IPS DF 6.9 (cell line): ENCODE results near the gene MTMR12.
"Not testable (repeated sequence)": the region's sequence is repeated elsewhere in the genome, so short reads cannot be mapped to it uniquely, and the experiment has no call there.

Source experiments
- DNase-seq: peaks from one replicate; pipeline ENCODE4 v3.0.0-alpha.2; 2013; ENCODE audit warnings: low read depth, low spot score
- H3K27ac ChIP-seq: one replicate; pipeline ENCODE4 v1.5.1; 2013; ENCODE audit warnings: low read length, control low read depth
- H3K27me3 ChIP-seq: 2 replicates; pipeline ENCODE4 v1.6.1; 2013; ENCODE audit warnings: mild to moderate bottlenecking, low read length; ENCODE audit not compliant: control insufficient read depth, insufficient read depth
- H3K36me3 ChIP-seq: 2 replicates; pipeline ENCODE4 v1.6.1; 2013; ENCODE audit warnings: low read length; ENCODE audit not compliant: control insufficient read depth, insufficient read depth
- H3K4me1 ChIP-seq: 2 replicates; pipeline ENCODE4 v1.6.1; 2013; ENCODE audit warnings: low read length; ENCODE audit not compliant: control insufficient read depth, insufficient read depth
- H3K4me3 ChIP-seq: 2 replicates; pipeline ENCODE4 v1.5.1; 2013; ENCODE audit warnings: mild to moderate bottlenecking, low read length
- H3K9me3 ChIP-seq: 2 replicates; pipeline ENCODE4 v1.6.1; 2013; ENCODE audit warnings: low read length, inconsistent platforms; ENCODE audit not compliant: control insufficient read depth, insufficient read depth
- WGBS: extraction: QIAGEN DNeasy Blood & Tissue Kit; methylation state at CpG from one replicate; pipeline ENCODE4 v1.1.7; 2013; ENCODE audit warnings: mixed read lengths, missing lambda C conversion rate; ENCODE audit not compliant: insufficient read length, insufficient coverage; 5-methylcytosine and 5-hydroxymethylcytosine counted together

Gene MTMR12

GRCh38 chr5:32285510-32286138 is 27.1 kb downstream of the MTMR12 start:
- Histone ChIP-seq H3K36me3 (no peaks in the 10 kb centered on the region), H3K27ac (no peak overlapping the region), H3K4me1 (peaks cover 11% of the 10 kb centered on the region; the same call in 1 of the 2 replicates), H3K27me3 (no peaks in the 10 kb centered on the region), H3K9me3 (no peaks in the 10 kb centered on the region), H3K4me3 (no peak overlapping the region)
- DNase-seq: no peak
- no CpG with 5 or more reads among the region's 5 CpGs for WGBS

GRCh38 chr5:32283539-32284377 is 29.0 kb downstream of the MTMR12 start:
- no peak overlapping the region for H3K27ac ChIP-seq
- no peaks in the 10 kb centered on the region for H3K36me3 ChIP-seq
- no peaks in the 10 kb centered on the region for H3K27me3 ChIP-seq
- H3K4me1 ChIP-seq: peaks cover 11% of the 10 kb centered on the region; the same call in 1 of the 2 replicates
- DNase-seq: no peak
- no peaks in the 10 kb centered on the region for H3K9me3 ChIP-seq
- WGBS: no CpG with 5 or more reads among the region's 9 CpGs
- H3K4me3 ChIP-seq: no peak overlapping the region

- H3K36me3 ChIP-seq: no peaks in the 10 kb centered on the region
- no peak overlapping the region for H3K27ac ChIP-seq
- WGBS: no CpG with 5 or more reads among the region's 1 CpG
- no peak overlapping the region for H3K4me3 ChIP-seq
- H3K27me3 ChIP-seq: no peaks in the 10 kb centered on the region
- H3K9me3 ChIP-seq: no peaks in the 10 kb centered on the region
- H3K4me1 ChIP-seq: peaks cover 11% of the 10 kb centered on the region; the same call in 1 of the 2 replicates
- no peak for DNase-seq
Observed at GRCh38 chr5:32283061-32283460, 29.7 kb downstream of the MTMR12 start.

GRCh38 chr5:32282633-32283032 is 30.1 kb downstream of the MTMR12 start:
- no CpG with 5 or more reads among the region's 6 CpGs for WGBS
- Histone ChIP-seq H3K27me3 (no peaks in the 10 kb centered on the region), H3K36me3 (no peaks in the 10 kb centered on the region), H3K4me1 (peaks cover 11% of the 10 kb centered on the region; the same call in 1 of the 2 replicates), H3K4me3 (no peak overlapping the region), H3K9me3 (no peaks in the 10 kb centered on the region), H3K27ac (no peak overlapping the region)
- DNase-seq: no peak

GRCh38 chr5:32281378-32282133 is 31.2 kb downstream of the MTMR12 start:
- H3K27me3 ChIP-seq, H3K4me1 ChIP-seq, H3K9me3 ChIP-seq, DNase-seq, H3K4me3 ChIP-seq, H3K27ac ChIP-seq, H3K36me3 ChIP-seq: not testable (repeated sequence)
- no CpG with 5 or more reads among the region's 11 CpGs for WGBS

GRCh38 chr5:32280656-32281081 is 32.1 kb downstream of the MTMR12 start:
- no peak overlapping the region for H3K27ac ChIP-seq
- no peaks in the 10 kb centered on the region for H3K9me3 ChIP-seq
- no CpG with 5 or more reads among the region's 5 CpGs for WGBS
- H3K27me3 ChIP-seq: no peaks in the 10 kb centered on the region
- no peak overlapping the region for H3K4me3 ChIP-seq
- DNase-seq: no peak
- no peaks in the 10 kb centered on the region for H3K36me3 ChIP-seq
- H3K4me1 ChIP-seq: peaks cover 8% of the 10 kb centered on the region; the same call in 1 of the 2 replicates

GRCh38 chr5:32279786-32280185 is 33.0 kb downstream of the MTMR12 start:
- Histone ChIP-seq H3K27ac (no peak overlapping the region), H3K4me3 (no peak overlapping the region), H3K4me1 (peaks cover 9% of the 10 kb centered on the region; the same call in 1 of the 2 replicates), H3K27me3 (no peaks in the 10 kb centered on the region), H3K9me3 (no peaks in the 10 kb centered on the region), H3K36me3 (no peaks in the 10 kb centered on the region)
- DNase-seq: no peak
- no CpG with 5 or more reads among the region's 3 CpGs for WGBS

- no peak for DNase-seq
- no CpG with 5 or more reads among the region's 3 CpGs for WGBS
- H3K4me3 ChIP-seq: no peak overlapping the region
- no peaks in the 10 kb centered on the region for H3K9me3 ChIP-seq
- 0 out of 2 replicates have a peak, but pooled peaks cover 3% of the 10 kb centered on the region for H3K36me3 ChIP-seq
- peaks cover 10% of the 10 kb centered on the region; the same call in 1 of the 2 replicates for H3K4me1 ChIP-seq
- H3K27me3 ChIP-seq: no peaks in the 10 kb centered on the region
- H3K27ac ChIP-seq: no peak overlapping the region
Observed at GRCh38 chr5:32279223-32279622, 33.5 kb downstream of the MTMR12 start.

- no CpG with 5 or more reads among the region's 3 CpGs for WGBS
- H3K27me3 ChIP-seq: no peaks in the 10 kb centered on the region
- peaks cover 8% of the 10 kb centered on the region; the same call in 1 of the 2 replicates for H3K36me3 ChIP-seq
- H3K4me3 ChIP-seq: no peak overlapping the region
- H3K9me3 ChIP-seq: no peaks in the 10 kb centered on the region
- DNase-seq: no peak
- H3K27ac ChIP-seq: no peak overlapping the region
- peaks cover 8% of the 10 kb centered on the region; the same call in 1 of the 2 replicates for H3K4me1 ChIP-seq
Observed at GRCh38 chr5:32278406-32278805, 34.3 kb downstream of the MTMR12 start.

GRCh38 chr5:32277798-32278197 is 34.9 kb downstream of the MTMR12 start:
- H3K36me3 ChIP-seq: peaks cover 8% of the 10 kb centered on the region; the same call in 1 of the 2 replicates
- H3K9me3 ChIP-seq: no peaks in the 10 kb centered on the region
- no peak for DNase-seq
- no peak overlapping the region for H3K4me3 ChIP-seq
- peaks cover 7% of the 10 kb centered on the region; the same call in 1 of the 2 replicates for H3K4me1 ChIP-seq
- no peak overlapping the region for H3K27ac ChIP-seq
- no peaks in the 10 kb centered on the region for H3K27me3 ChIP-seq
